ENCODE measurements around the gene ADAMTSL2. TPM values are rescaled to one million over a fixed set of nuclear protein-coding genes. Genes with fewer than 3 reads are reported as not detected.

Gene ADAMTSL2
- total and polyA plus RNA-seq, 2 donors, result 2.2 to 8.9 TPM

DNA sequence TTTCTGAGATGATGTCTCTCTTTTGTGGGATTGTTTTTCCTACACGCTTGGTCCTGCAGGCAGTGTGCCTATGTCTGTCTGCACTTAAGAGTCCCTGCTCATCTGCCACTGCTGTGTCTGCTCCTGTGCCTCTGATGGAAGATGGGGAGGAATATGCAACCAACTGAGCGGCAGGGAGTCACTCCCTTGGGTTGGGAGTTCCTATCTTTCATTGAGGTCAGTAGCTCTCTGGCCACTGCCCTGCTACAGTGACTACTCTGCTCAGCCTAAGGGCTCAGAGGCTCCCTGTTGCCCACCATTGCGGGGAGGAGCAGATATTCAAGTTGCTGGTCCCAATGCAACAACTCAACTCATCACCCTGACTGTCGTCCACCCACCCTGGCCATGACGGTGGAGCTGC is 88.1 kb downstream of the ADAMTSL2 start:
- Histone ChIP-seq H3K4me3 (ENCODE audit: low read depth, low read length) (no peak overlapping the region), H3K27ac (ENCODE audit: low read depth) (no peak overlapping the region), H3K4me1 (ENCODE audit: insufficient read depth) (no peaks in the 10 kb centered on the region), H3K36me3 (ENCODE audit: insufficient read depth) (no peaks in the 10 kb centered on the region)
- DNase-seq (ENCODE audit: extremely low spot score), result no peak
- 68% methylated on average over 5 of the region's 5 CpGs for WGBS

Other genes with a start within 250 kb of the ADAMTSL2 start
- 10.2 TPM for gene SURF6, start 198.5 kb upstream of the ADAMTSL2 start, total RNA-seq
- gene SURF6, start 198.5 kb upstream of the ADAMTSL2 start, polyA plus RNA-seq, result 30.4 TPM
- gene MED22, start 186.6 kb upstream of the ADAMTSL2 start, total RNA-seq, result 17.3 TPM
- 42.7 TPM for gene MED22, start 186.6 kb upstream of the ADAMTSL2 start, polyA plus RNA-seq
- 1,153 TPM for gene RPL7A, start 186.5 kb upstream of the ADAMTSL2 start, total RNA-seq
- 2,769 TPM for gene RPL7A, start 186.5 kb upstream of the ADAMTSL2 start, polyA plus RNA-seq
- 10.5 TPM for gene SURF1, start 178.2 kb upstream of the ADAMTSL2 start, total RNA-seq
- gene SURF1, start 178.2 kb upstream of the ADAMTSL2 start, polyA plus RNA-seq, result 77.9 TPM
- 7.0 TPM for gene SURF2, start 178.2 kb upstream of the ADAMTSL2 start, total RNA-seq
- 30.3 TPM for gene SURF2, start 178.2 kb upstream of the ADAMTSL2 start, polyA plus RNA-seq
- 152 TPM for gene SURF4, start 158.6 kb upstream of the ADAMTSL2 start, total RNA-seq
- 109 TPM for gene SURF4, start 158.6 kb upstream of the ADAMTSL2 start, polyA plus RNA-seq
- gene STKLD1, start 158.3 kb upstream of the ADAMTSL2 start, total RNA-seq, result 0.32 TPM
- gene STKLD1, start 158.3 kb upstream of the ADAMTSL2 start, polyA plus RNA-seq, result 1.1 TPM
- 8.5 TPM for gene REXO4, start 116.7 kb upstream of the ADAMTSL2 start, total RNA-seq
- 21.5 TPM for gene REXO4, start 116.7 kb upstream of the ADAMTSL2 start, polyA plus RNA-seq
- 1.8 TPM for gene ADAMTS13, start 112.3 kb upstream of the ADAMTSL2 start, total RNA-seq
- 3.7 TPM for gene ADAMTS13, start 112.3 kb upstream of the ADAMTSL2 start, polyA plus RNA-seq
- 5.9 TPM for gene CACFD1, start 74.7 kb upstream of the ADAMTSL2 start, total RNA-seq
- gene CACFD1, start 74.7 kb upstream of the ADAMTSL2 start, polyA plus RNA-seq, result 19.5 TPM
- gene SLC2A6, start 55.6 kb upstream of the ADAMTSL2 start, total RNA-seq, result 3.4 TPM
- 4.1 TPM for gene SLC2A6, start 55.6 kb upstream of the ADAMTSL2 start, polyA plus RNA-seq
- 1.2 TPM for gene MYMK, start 9.7 kb upstream of the ADAMTSL2 start, total RNA-seq
- not detected for gene MYMK, start 9.7 kb upstream of the ADAMTSL2 start, polyA plus RNA-seq
- gene FAM163B, start 74.7 kb downstream of the ADAMTSL2 start, total RNA-seq, result 0.26 TPM
- 0.86 TPM for gene FAM163B, start 74.7 kb downstream of the ADAMTSL2 start, polyA plus RNA-seq
- gene DBH, start 101.7 kb downstream of the ADAMTSL2 start, total RNA-seq, result 0.79 TPM
- gene DBH, start 101.7 kb downstream of the ADAMTSL2 start, polyA plus RNA-seq, result 0.98 TPM
- gene SARDH, start 203.6 kb downstream of the ADAMTSL2 start, total RNA-seq, result 4.9 TPM
- 1.5 TPM for gene SARDH, start 203.6 kb downstream of the ADAMTSL2 start, polyA plus RNA-seq

Data from urinary bladder (tissue), 4 donors.